HuH-7 (cell line): ENCODE measurements around the gene MMP11.

Source experiments
- DNase-seq: peaks from one replicate; pipeline ENCODE4 v3.0.0; 2011; ENCODE audit warnings: low spot score

Gene MMP11

GRCh38 chr22:23760056-23760455, 12.6 kb upstream of the MMP11 start:
- no peak for DNase-seq

- no peak for DNase-seq
These were observed 9.6 kb upstream of the MMP11 start, which contains the start of gene C22orf15 for GRCh38 chr22:23762842-23763578. Gene C22orf15 (plus strand): TSS chr22:23762990. CDS start chr22:23763307, 317 bp downstream.

GRCh38 chr22:23763579-23763945, 9.1 kb upstream of the MMP11 start:
- DNase-seq = no peak

GRCh38 chr22:23763954-23764353, 8.7 kb upstream of the MMP11 start:
- no peak for DNase-seq

- no peak for DNase-seq
These were observed 7.5 kb upstream of the MMP11 start for GRCh38 chr22:23764899-23765881.

GRCh38 chr22:23767303-23767672, 5.4 kb upstream of the MMP11 start:
- no peak for DNase-seq

- DNase-seq = peak; percentile 97
These were observed 4.7 kb upstream of the MMP11 start, which contains the start of gene CHCHD10 for GRCh38 chr22:23767673-23768548. Gene CHCHD10 (minus strand): TSS chr22:23767972. CDS start chr22:23767874, 98 bp downstream.

DNA sequence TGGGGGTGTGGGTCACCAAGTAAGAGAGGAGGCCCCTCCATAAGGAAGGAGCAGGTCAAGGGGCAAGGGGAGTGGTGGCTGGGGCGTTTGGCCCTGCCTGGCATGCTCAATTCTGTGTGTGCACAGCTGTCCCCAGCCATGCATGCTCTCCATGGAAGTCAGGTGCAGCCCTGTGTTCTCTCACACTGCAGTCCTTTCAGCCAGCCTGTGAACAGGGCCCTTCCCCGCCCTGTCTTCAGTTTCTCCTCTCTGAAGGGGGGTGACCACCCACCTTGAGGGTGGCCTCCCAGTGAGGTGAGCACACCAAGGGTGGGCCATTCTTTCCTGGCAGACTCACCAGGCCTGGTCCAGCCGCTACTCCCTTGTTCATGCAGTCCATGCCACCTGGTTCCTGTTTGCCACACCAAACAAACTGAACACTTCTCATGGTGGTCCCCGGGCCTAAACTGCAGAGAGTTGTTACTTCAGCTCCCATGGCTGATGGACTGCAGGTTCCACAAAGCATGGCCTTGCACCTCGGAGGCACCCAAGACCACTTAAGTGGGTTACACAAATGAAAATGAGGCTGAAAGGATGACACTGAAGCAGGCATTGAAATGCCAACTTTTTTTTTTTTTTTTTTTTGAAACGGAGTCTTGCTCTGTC, 3.2 kb upstream of the MMP11 start:
- DNase-seq = no peak

DNA sequence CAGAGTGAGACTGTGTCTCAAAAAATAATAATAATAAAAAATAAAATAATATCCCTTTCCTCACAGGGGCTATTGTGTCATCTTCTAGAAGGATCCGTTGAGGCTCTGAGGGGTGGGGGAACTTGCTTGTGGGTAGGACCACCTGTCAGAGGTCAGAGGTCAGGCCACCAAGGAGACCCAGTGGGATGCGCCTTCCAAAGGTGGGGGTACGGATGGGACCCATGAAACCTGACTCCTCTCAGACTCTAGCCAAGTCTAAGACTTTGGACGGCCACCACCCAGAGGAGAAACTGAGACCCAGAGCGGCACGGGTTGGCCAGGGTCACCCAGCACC, 367 bp upstream of the MMP11 start:
- no peak for DNase-seq

DNA sequence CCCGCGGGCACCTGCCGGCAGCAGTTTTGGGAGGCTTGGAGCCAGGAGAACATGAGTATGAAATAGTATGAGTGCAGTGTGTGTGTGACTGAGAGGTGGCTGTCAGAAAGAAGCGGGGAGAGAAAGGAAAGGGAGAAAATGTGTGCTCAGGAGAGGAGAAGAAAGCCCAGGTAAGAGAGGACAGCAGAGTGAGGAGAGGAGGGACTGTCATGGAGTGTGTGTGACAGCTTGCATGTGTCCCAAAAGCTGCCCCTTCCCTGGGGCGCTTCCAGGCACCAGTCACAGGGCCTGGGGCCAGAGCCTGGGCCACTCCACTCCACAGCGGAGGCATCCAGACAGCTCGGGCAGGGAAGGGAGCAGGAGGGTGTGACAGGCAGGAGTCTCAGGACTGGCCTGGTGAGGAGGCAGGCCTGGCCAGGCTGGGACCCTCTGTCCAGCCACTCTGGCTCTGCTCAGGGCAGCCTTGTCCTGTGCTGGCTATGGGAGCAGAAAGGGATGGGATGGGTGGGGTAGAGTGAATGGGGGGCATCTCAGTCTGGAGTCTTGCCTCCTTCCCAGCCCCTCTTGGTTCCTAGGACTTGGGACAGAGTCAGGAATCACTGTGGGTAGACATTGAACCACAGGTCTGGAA, 949 bp downstream of the MMP11 start:
- DNase-seq = no peak

DNA sequence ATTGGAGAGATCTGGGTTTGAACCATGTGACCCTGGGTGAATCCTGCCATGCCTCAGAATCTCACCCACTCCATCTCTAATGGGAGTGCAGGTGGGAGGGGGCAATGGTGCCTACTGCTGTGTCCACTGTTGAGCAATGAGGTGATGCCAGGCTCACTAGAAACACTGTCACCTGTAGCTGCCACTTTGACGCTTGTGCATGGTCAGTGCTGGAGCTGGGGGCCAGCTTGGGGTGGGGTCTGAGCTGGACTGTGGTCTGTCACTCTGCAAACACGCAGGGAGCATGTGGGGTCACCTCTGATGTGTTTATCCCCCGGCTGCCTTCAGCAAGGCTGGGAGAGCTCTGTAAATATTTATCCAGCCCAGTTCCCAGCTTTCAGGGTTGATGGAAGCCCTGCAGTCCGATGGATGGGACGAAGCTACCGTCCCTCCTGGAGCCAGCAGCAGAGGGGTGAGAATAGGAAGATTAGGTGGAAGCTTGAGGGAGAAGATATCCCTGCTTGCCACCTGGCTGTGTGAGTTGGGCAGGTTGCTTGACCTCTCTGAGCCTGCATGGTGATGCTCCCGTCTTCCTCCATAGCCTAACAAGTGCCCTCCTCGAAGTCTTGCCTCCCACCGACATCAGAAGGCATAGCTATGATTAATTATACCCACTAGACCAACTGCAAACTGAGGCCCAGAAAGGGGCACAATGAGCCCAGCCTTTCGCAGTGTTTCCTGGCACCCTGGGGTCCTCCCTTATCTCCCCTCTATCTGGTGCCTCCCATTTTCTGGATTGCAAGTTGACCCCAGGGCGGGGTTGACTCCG, 1.7 kb downstream of the MMP11 start:
- no peak for DNase-seq

DNA sequence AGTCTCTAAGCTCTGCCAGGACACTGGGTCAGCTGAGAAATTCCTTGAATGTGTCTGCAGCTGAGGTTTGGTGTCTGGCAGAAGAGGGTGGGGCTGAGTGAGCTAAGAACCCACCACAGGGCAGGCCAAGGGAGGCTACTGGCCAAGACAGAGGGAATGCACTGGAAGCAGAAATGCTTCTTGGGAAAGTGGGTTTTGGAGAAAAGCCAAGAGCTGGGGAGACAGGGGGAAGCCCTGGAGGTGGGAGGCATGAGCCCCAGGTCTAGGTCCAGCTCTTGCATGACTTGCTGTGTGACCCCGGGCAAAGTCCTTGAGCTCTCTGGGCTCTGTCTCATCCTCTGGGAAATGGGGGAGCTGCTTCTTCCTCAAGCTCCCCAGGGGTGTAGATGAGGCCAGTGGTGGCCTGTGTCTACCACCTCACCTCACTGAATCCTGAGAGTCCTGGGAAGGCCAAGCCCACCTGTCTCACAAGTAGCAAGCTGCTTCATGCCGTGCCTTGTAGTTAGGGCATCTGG, 2.3 kb downstream of the MMP11 start:
- DNase-seq = no peak

DNA sequence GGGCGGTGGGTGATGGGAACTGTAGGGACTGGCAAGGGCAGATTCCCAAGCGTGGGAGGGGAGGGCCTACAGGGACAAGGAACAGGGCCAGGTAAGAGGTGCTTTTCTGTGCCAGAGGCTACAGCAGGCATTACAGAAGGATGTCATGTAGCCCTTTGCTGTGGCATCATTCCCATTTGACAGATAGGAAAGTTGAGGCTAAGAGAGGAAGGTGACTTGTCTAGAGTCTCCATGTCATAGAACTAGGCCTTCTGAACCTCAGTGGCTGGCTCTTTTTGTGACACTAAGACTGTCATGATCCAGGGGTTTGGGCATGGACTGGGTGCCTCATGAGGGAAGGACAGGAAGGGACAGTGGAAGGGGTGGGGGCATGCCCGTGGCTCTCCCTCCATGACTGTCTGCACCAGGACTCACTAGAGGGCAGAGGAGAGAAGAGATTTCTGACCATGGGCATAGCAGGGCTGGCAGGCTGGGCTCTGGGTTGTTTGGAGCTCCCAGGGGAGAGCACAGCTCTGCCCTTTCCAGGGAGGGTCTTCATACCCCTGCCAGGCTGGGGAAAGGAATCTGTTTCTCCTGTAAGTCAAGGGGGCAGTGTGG, 3.2 kb downstream of the MMP11 start:
- no peak for DNase-seq

DNA sequence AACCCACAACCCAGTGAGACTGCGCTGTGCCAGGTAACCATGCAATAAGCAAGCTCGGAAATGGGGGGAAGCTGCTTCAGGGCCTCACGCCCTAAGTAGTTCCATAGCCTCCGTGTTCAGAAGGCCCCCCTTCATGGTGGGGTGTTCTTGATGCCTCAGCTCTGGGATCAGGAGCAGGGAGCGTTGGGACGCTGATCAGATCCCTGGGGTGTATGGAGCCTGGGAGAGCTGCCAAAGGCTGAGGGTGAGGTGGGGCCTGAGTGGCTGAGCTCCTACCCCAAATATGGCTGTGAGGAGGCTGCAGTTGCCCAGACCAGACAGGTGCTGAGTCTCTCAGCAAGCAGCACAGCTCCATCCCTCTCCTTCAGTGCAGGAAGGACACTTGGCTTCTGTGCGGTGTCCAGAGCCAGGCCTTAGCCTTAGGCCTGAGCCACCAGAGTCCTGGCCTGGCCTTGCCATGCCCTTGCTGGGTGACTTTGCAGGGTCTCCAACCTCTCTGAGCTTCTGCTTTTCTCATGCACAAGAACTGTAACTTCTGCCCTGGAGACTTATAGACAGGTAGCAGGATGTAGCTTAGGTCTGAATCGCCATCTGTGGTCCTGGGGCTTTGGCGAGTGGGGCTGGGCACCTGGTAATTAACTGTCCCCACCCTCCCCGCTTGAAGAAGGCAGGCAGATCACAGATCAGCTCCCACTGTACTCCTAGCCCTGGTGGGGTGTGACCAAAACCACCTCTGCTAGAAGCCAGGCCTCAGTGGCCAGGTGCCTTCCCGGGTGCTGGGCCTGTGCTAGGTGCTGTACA, 5.3 kb downstream of the MMP11 start:
- DNase-seq = no peak

- DNase-seq = no peak
These were observed 5.9 kb downstream of the MMP11 start for GRCh38 chr22:23778577-23778900.

DNA sequence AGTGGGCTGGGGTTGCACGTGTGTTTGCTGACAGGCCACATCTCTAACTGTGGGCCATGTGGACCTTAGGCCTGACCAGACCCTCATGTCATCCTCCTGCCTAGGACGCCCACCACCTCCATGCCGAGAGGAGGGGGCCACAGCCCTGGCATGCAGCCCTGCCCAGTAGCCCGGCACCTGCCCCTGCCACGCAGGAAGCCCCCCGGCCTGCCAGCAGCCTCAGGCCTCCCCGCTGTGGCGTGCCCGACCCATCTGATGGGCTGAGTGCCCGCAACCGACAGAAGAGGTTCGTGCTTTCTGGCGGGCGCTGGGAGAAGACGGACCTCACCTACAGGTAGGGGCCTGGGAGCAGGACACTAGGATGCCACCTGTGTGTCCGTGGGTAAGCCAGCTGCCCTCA, 6.4 kb downstream of the MMP11 start:
- DNase-seq = no peak

DNA sequence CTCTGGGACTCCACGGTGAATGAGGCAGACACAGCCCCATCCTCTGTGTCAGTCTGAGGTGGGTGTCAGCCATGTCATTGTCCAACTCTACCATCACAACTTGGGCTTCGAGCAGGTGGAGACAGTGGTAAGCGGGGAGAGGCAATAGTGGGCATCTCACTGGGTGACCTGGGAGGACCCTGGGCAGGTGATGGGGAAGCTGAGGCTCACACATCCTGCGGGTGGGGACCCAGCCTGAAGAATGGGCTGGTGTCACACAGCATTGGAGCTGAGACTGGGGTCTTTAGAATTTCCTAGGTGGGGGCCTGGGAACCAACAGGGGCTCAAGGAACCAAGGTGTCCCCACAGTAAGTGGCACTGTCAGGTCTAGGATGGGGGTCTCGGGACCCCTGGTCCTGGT, 7.1 kb downstream of the MMP11 start:
- DNase-seq = no peak

DNA sequence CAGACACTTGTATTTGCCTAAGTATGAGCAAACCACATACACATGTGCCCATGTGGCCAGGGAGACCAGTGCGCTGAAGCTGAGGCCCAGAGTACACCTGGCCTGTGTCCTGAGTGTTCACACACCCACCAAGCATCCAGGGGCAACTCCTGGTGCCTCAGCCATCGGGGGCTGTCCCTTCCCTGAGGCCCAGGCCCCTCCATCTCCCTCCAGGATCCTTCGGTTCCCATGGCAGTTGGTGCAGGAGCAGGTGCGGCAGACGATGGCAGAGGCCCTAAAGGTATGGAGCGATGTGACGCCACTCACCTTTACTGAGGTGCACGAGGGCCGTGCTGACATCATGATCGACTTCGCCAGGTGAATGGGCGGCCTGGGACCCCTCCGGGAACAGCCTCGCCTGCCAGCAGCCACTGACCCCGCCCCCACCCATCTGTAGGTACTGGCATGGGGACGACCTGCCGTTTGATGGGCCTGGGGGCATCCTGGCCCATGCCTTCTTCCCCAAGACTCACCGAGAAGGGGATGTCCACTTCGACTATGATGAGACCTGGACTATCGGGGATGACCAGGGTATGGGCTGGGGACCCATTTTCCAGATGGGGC, 7.6 kb downstream of the MMP11 start:
- DNase-seq = no peak

- DNase-seq = no peak
These were observed 8.4 kb downstream of the MMP11 start for GRCh38 chr22:23781065-23781464.
